Islet of Langerhans (tissue), 1 donor: Measurements from ENCODE around the gene DNAJC12.
"Not testable (repeated sequence)": the region's sequence is repeated elsewhere in the genome, so short reads cannot be mapped to it uniquely, and the experiment has no call there.

Experiments used
- FAIRE-seq: peaks from one replicate; lab custom pipeline; 2011; peaks lifted over from hg19 to GRCh38; lab: Jason Lieb, UNC

DNAJC12 gene

DNA sequence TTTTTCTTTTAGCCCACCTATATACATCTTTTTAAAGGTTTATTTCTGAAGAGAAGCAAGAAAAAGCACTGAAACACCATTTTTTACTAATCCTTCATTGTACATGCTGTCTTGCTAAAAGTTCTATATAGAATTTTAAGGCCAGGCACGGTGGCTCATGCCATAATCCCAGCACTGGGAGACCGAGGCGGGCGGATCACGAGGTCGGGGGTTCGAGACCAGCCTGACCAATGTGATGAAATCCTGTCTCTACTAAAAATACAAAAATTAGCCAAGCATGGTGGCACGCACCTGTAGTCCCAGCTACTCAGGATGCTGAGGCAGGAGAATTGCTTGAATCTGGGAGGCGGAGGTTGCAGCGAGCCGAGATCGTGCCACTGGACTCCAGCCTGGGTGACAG, 1.5 kb upstream of the DNAJC12 start:
- FAIRE-seq: not testable (repeated sequence)

DNA sequence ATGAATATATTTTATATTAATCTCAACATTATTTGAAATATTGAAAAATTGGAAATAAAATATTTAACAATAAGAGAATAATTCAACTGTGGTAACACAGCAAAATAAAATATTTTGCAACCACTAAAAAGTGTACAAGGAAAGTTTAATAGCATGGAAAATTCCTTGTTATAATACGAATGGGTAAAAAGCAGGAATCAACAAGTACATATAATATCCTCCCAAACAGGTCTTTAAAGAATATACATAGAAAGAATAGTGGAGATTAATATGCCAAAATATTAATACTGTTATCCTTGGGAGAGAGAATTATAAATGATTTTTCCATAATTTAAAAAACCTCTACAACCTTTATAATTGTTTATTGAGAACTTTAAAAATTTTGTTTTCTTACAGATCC, 1.0 kb downstream of the DNAJC12 start:
- FAIRE-seq: no peak

DNA sequence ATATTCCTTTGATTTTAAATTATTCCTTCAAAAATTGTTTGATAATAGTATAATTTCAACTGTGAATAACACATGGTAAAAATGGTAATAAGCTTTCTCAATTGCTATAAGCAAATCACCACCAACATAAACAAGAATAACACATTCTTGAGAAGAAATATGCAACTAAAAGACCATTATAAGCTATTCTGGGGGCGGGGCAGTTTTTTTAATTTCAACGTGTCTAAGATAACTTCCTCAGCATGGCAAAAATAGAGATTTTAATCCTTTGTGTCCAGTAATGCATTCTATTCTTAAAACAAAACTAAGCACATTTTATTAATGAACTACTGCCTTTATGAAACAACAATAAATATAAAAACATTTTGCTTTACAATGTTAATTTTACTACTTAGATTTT, 1.5 kb downstream of the DNAJC12 start:
- no peak for FAIRE-seq

DNA sequence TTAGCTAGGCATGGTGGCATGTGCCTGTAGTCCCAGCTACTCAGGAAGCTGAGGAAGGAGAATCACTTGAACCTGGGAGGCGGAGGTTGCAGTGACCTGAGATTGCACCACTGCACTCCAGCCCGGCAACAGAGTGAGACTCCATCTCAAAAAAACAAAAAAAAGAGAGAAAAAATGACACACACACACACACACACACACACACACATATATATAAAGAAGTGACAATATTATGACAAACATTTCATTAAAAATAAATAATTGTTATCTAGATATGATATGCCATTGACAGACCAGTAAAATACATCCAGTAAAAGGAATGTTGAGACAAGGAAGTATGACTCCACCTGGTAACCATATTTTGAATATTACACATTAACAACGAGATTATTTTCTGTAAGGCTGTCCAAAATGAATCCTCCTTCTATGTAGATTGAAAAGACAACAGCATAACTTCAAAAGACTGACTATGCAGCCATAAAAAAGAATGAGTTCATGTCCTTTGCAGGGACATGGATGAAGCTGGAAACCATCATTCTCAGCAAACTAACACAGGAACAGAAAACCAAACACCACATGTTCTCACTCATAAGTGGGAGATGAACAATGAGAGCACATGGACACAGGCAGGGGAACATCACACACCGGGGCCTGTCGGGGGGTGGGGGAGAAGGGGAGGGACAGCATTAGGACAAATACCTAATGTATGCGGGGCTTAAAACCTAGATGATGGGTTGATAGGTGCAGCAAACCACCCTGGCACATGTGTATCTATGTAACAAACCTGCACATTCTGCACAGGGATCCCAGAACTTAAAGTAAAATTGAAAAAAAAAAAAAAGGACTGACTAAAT, 2.2 kb downstream of the DNAJC12 start:
- FAIRE-seq: peak; percentile 79

DNA sequence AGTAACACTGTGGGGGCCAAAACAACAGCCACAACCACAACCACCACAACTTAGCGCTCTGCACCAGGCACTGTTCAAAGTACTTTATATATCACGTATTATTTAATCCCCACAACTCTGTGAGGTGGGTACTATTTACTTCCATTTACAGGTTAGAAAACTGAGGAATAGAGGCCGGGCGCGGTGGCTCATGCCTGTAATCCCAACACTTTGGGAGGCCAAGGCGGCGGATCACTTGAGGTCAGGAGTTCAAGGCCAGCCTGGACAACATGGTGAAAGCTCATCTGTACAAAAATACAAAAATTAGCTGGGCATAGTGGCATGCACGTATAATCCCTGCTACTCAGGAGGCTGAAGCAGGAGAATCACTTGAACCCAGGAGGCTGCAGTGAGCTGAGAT, 3.6 kb downstream of the DNAJC12 start:
- FAIRE-seq: no peak

DNA sequence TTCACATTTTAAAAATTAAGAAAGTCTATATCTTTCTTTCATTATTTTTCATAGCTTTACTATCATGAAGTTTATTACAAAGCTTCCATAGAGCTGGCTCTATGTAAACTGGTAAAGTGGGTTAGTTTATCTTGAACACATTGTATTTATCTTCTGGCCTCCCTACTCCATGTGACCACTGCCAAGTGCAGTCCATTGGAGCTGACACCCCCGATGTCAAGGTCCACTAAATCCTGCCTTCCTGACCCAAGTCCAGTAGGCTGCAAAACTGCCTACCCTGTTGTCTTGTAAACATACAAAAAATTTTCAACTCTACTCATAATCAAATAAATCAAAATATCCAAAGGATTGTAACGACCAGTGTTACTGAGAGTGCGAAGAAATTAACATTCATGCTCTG, 10.2 kb downstream of the DNAJC12 start:
- no peak for FAIRE-seq

DNA sequence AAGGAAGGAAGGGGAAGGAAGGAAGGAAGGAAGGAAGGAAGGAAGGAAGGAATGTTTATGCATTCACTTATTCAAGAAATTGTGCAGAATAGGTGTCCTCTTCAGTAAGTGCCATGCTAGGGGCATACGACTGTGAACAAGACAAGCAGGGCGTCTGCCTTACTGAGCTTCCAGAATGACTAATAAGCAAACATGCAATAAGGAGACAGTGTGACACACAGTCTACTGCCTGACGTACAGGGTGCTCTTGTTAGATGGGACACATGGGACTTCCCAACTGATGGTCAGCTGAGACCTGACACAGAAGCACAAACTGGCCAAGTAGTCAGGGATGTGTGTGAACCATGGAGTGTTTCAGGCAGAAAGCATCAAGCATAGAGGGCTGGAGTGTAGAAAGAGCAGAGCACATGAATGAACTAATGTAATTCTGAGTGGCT, 18.2 kb downstream of the DNAJC12 start:
- peak; percentile 86 for FAIRE-seq

DNA sequence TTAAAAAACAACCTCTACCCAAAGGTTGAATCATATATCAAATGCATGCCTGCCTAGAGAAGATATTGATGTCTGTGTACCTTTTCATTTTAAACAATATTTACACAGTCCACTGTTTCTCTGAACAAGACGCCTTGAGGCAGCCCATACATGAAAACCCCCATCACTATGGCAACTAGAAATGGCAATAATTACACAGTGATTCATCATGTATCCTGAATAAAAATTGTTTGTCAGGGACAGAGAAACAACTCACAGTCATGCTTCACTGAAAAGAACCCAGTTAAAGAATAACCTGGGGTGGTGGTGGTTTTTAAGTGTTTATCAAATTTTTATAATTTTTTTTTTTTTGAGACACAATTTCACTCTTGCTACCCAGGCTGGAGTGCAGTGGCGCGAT, 19.7 kb downstream of the DNAJC12 start:
- peak; percentile 99 for FAIRE-seq

DNA sequence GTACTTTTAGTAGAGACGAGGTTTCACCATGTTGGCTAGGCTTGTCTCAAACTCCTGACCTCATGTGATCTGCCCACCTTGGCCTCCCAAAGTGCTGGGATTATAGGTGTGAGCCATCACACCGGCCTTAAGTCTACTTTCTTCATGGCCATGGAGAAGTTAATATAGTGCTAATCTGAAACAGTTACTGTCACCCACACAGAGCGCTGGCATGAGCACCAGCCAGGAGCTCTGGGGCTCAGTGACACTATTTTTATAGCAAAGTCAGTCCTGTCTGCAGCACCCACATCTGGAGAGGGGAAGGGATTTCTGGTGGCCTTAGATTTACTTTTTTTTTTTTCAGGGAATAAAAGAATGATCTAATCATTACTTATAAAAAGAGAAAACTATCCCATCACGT, 21.3 kb downstream of the DNAJC12 start:
- no peak for FAIRE-seq

DNA sequence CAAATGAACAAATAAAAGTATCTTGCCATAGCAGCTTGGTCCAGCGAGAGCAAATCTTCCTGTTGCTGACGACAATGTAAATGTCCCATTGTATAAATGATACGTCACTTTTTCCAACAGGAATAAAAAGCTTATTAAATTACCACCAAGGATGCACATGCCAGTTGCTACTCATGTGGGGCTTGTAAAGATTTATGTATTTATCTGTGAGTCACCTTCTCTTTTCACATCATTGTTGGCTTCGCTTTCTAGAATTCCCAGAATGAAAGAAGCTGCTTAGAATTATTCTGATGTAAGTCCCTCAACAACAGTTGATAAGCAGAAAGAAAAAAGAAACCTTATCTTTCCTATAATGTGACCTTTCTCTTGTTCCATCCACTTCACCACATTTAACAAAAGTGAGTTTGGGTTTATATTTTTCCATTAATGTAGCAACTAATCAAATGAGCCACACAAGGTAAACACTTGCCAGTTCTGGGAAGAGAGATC, 22.4 kb downstream of the DNAJC12 start:
- FAIRE-seq: peak; percentile 100

DNA sequence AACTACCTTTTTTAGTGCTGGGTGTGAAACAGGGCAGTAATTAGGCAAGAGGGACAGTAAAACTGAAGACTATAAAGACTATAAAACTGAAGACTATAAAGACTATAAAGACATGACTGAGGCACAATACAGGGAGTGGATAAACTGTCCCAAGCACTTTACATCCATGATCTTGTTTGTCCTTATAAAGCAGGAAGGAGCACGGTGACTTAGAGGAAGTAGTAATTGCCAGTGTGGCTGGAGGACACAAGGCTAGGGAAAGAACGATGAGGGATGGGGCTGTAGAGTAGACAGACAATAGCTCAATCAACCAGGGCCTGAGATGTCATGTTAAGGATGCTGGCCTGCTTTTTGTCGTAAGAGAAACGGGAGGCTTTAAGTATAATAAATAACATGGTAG, 26.0 kb downstream of the DNAJC12 start:
- FAIRE-seq: no peak

DNA sequence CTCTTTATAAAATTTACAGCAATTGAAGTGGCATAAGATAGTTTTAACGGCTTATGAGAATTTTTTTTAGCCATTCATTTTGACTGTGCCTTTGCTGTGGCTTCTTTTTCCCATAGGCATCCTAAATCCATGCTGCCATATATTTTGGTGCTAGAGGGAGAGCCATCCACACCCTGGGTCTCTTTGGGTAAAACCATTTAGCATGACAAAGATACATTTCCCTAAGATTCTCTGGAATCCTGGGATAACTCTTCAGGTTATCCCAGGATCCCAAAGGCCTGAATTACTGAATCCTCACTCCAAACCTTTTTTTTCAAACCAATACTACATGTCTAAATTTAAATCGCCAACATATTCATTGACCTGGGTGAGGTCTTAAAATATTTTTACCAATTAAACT, 28.9 kb downstream of the DNAJC12 start:
- FAIRE-seq: peak; percentile 41

DNA sequence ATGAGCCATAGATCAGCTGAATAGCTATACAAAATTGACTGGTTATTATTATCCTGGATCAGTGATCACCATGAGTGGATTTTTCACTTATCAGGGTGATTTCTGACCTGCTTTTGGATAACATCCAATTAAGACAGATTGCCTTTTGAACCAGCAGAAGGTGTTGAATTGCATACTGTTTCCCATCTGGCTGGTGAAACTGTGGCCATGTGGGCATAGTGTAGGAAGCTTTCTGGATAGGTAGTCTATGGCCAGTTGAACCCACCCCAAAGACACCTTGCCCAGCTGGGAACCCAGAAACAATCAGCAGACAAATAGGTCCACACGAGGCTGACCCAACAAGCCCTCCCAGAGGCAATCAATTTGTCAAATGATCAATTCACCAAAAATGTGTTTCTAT, 29.3 kb downstream of the DNAJC12 start:
- FAIRE-seq: peak; percentile 91

DNA sequence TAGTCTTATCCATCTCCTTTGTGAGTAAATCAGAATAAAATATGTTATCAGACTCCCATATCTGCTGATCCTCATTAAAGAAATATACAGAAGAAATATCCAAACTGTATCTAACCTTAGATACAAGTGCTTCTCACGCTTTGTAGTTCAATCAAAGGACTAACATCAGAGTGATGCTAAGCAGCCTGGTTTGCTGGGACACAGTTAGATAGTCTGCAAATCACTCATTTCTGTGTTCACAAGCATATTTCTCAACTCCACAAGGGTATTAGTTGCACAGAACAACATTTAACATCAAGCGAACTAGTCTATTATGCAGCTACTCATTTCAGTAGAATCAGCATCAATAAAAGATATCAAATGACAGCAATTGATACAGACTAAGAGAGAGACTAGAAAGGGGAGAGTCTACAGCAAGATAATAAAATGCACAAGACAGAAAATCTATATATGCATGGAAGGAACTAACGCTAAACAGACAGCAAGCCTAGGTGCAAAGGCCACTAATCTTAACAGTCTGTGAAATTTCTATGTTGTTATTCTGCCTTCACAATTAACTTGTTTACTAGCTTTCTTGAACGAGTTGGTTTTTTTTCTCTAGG, 30.0 kb downstream of the DNAJC12 start:
- FAIRE-seq: no peak

DNA sequence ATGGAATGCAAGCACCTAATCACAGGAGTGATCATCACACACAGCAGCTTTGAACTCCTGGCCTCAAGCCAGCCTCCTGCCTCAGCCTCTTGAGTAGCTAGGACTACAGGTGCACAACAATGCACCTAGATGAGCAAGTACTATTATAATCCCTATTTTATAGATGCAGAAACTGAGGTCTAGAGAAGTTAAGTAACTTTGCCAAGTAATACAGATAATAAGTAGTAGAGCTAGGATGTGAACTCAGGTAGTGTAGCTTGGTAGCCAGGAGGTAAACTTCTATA, 33.7 kb downstream of the DNAJC12 start:
- FAIRE-seq: no peak

DNA sequence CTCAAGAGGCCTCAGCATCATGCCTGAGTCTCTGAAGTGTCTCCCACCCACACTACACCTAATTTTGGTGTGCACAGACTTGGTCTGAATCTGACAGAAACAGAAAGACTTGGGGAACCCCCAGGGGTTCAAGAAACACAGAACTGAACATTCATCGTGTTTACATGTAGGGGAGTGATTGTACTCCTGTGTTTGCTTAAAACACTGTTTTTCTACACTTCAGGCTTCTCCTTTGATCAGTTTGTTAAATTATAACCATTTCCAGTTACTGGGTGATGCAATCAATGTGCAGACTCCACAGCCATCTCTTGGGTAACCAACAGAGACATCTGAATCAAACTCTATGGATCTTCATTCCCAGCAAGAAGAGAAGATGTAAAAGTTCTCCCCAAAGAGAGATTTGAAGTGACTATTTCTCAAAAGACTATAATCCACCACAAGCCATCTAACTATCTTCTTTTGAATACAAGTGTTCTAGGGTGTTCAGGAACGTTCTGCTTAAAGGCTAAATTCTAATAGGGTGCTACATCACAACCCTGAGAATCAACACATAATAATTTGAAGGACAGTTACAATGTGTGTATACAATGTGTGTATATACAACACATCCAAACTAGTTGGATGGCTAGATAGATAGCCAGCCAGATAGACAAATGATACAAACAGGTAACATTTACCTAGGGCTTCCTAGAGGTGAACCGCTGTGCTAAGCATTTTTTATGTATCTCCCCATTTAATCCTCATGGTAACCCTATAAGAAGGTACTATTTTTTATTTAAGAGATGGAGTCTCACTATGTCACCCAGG, 34.2 kb downstream of the DNAJC12 start:
- peak; percentile 45 for FAIRE-seq

DNA sequence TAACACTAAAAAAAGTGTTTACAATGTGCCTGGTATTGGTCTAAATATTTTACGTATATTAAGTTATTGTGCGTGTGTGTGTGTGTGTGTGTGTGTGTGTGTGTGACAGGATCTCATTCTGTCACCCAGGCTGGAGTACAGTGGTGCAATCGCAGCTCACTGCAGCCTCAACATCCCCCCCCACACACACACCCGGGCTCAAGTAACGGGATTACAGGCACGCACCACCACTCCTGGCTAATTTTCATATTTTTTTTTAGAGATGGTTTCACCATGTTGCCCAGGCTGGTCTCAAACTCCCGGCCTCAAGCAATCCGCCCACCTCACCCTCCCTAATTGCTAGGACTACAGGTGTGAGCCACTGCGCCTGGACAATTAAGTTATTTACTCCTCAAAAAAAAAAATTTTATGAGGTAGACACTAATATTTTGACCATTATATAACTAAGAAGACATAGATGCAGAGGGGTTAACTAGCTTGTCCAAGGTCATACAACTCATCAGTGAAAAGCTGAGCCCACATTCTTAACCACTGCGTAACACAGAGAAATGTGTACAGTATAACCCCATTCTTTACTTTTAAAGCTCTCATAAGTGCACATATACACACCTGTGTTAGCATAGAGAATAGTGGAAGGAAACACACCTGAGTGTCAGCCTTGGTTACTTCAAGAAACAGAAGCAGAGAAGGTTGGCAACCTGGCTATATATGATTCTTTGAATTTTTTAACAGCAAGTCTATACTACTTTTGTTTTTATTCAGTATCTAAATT, 35.0 kb downstream of the DNAJC12 start:
- FAIRE-seq: no peak

DNA sequence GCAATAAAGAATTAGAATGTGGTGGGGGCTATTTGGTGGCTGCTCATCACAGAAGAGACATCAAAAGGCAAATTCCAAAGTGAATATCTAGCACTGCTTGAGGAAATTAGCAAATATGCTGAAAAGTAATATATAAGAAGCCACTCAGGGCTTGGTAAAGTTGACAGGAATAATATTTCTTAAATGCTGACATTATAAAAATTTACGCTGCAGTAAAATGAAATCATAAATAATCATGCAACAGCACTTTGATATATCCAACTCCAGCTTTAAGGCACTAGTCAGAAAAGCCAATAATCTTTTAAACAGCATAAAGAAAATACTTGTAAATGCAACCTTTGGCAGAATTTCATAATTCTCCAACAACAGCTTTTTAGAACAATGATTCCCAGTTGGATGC, 36.9 kb downstream of the DNAJC12 start:
- FAIRE-seq: no peak

DNA sequence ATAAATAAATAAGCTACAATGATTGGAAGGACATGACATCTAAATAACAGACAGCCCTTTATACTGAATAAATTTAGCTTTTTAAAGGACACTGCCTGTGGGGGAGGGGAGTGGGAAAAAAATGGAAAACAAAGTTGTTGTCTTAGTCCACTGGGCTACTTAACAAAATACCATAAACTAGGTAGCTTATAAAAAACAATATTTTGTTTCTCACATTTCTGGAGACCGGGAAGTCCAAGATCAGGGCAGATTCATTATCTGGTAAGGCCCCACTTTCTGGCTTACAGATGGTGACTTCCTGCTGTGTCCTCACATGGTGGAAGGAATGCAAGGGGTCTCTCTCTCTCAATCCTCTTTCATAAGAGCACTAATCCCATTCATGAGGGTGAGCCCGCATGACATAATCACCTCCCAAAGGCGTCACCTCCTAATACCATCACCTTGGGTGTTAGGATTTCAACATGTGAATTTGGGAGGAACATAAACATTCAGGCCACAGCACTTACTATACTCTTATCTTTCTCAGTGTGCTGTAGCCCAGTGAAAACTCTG, 43.0 kb downstream of the DNAJC12 start:
- FAIRE-seq: no peak

DNA sequence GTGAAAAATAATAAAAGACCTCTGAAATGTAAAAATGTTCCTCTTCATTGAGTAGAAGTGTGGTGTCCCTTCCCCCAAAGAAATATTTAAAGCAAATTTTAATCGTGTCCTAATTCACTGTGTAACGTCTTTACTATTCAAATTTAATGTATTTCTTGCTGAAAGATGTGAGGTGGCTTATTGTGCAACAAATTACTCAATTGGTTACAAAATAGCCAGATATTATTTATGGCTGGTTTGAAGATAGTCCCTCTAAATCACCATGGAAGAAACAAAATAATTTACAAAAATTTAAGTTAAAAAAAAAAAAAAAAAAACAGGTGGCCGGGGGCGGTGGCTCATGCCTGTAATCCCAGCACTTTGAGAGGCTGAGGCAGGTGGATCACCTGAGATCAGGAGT, 43.7 kb downstream of the DNAJC12 start:
- no peak for FAIRE-seq

DNA sequence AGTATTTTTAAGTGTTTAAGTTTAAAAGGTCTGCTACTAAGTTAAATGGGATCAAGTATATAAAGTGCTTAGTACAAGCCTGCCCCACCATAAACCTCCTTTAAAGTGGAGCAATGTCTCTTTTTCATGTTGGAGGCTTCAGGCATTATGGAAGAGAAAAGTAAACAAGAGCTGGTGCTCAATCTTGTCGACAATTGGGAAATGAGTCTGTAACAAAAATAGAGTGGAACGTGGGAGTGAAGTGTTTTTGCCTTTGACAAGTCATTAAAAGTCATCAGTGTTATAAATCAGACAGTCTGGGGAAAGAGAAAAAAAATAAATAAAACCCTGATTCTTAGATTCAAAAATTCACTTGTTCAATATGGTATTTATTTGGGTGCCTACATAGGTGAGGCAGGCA, 44.7 kb downstream of the DNAJC12 start:
- FAIRE-seq: peak; percentile 74

DNA sequence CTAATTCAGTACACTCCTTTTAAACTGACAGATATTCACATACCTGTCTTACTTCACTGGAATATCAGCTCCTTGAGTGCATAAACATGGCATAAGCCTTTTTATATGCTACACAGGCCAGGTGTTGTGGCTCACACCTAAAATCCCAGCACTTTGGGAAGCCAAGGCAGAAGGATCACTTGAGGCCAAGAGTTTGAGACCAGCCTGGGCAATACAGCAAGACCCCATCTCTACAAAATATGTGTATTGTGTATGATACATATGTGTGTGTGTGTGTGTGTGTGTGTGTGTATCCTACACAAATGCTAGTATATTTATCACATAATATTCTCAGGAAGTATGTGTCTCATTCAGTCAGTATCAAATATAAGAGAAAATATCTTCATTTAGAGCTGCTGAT, 45.3 kb downstream of the DNAJC12 start:
- no peak for FAIRE-seq
